IPS-20b (cell line): ENCODE results near the gene ASAH2.

Experiments used
- H3K27ac ChIP-seq: one replicate; pipeline ENCODE4 v1.5.1; 2013; ENCODE audit warnings: low read length
- H3K27me3 ChIP-seq: 2 replicates; pipeline ENCODE4 v1.6.1; 2013; ENCODE audit warnings: mild to moderate bottlenecking, low read length, inconsistent platforms; ENCODE audit not compliant: insufficient read depth
- H3K36me3 ChIP-seq: 2 replicates; pipeline ENCODE4 v1.6.1; 2013; ENCODE audit warnings: low read depth, mild to moderate bottlenecking, inconsistent platforms, low read length, moderate library complexity; ENCODE audit not compliant: insufficient read depth
- H3K4me1 ChIP-seq: 2 replicates; pipeline ENCODE4 v1.6.1; 2013; ENCODE audit warnings: mild to moderate bottlenecking, control low read depth, inconsistent platforms, low read length, moderate library complexity; ENCODE audit not compliant: insufficient read depth
- H3K4me3 ChIP-seq: 2 replicates; pipeline ENCODE4 v1.5.1; 2013; ENCODE audit warnings: mild to moderate bottlenecking, low read length, inconsistent platforms
- H3K9ac ChIP-seq: 2 replicates; pipeline ENCODE4 v1.6.1; 2013; ENCODE audit warnings: low read depth, mild to moderate bottlenecking, inconsistent platforms, low read length, moderate library complexity
- H3K9me3 ChIP-seq: 2 replicates; pipeline ENCODE4 v1.6.1; 2013; ENCODE audit warnings: mild to moderate bottlenecking, low read depth, low read length, inconsistent platforms; ENCODE audit not compliant: insufficient read depth

ASAH2 gene

GRCh38 chr10:50222199-50222598 is 29.1 kb downstream of the ASAH2 start:
- Histone ChIP-seq H3K9me3 (no peaks in the 10 kb centered on the region), H3K9ac (no peak overlapping the region), H3K4me1 (no peaks in the 10 kb centered on the region), H3K27ac (no peak overlapping the region), H3K27me3 (no peaks in the 10 kb centered on the region), H3K36me3 (no peaks in the 10 kb centered on the region), H3K4me3 (no peak overlapping the region)

- Histone ChIP-seq H3K4me1 (peaks cover 3% of the 10 kb centered on the region; the same call in 1 of the 2 replicates), H3K4me3 (no peak overlapping the region), H3K9me3 (no peaks in the 10 kb centered on the region), H3K27ac (no peak overlapping the region), H3K27me3 (no peaks in the 10 kb centered on the region), H3K9ac (no peak overlapping the region), H3K36me3 (no peaks in the 10 kb centered on the region)
Observed at GRCh38 chr10:50221470-50221869, 29.8 kb downstream of the ASAH2 start.

- no peaks in the 10 kb centered on the region for H3K9me3 ChIP-seq
- peaks cover 6% of the 10 kb centered on the region; the same call in 1 of the 2 replicates for H3K4me1 ChIP-seq
- H3K4me3 ChIP-seq: no peak overlapping the region
- H3K9ac ChIP-seq: no peak overlapping the region
- no peaks in the 10 kb centered on the region for H3K36me3 ChIP-seq
- no peak overlapping the region for H3K27ac ChIP-seq
- no peaks in the 10 kb centered on the region for H3K27me3 ChIP-seq
Observed at GRCh38 chr10:50219646-50220045, 31.7 kb downstream of the ASAH2 start.

- H3K27me3 ChIP-seq: no peaks in the 10 kb centered on the region
- H3K9me3 ChIP-seq: no peaks in the 10 kb centered on the region
- H3K4me3 ChIP-seq: no peak overlapping the region
- H3K27ac ChIP-seq: no peak overlapping the region
- peaks cover 6% of the 10 kb centered on the region; the same call in 1 of the 2 replicates for H3K4me1 ChIP-seq
- no peaks in the 10 kb centered on the region for H3K36me3 ChIP-seq
- no peak overlapping the region for H3K9ac ChIP-seq
Observed at GRCh38 chr10:50219200-50219599, 32.1 kb downstream of the ASAH2 start.

- no peaks in the 10 kb centered on the region for H3K27me3 ChIP-seq
- no peak overlapping the region for H3K27ac ChIP-seq
- H3K4me3 ChIP-seq: no peak overlapping the region
- no peaks in the 10 kb centered on the region for H3K9me3 ChIP-seq
- no peaks in the 10 kb centered on the region for H3K36me3 ChIP-seq
- peak overlapping the region; percentile 2; the same call in 1 of the 2 replicates for H3K9ac ChIP-seq
- H3K4me1 ChIP-seq: peaks cover 6% of the 10 kb centered on the region; the same call in 1 of the 2 replicates
Observed at GRCh38 chr10:50216894-50217293, 34.4 kb downstream of the ASAH2 start.

GRCh38 chr10:50216418-50216817 is 34.9 kb downstream of the ASAH2 start:
- no peaks in the 10 kb centered on the region for H3K9me3 ChIP-seq
- no peak overlapping the region for H3K27ac ChIP-seq
- peaks cover 6% of the 10 kb centered on the region; the same call in 1 of the 2 replicates for H3K4me1 ChIP-seq
- H3K9ac ChIP-seq: peak overlapping the region; percentile 2; the same call in 1 of the 2 replicates
- H3K4me3 ChIP-seq: no peak overlapping the region
- H3K36me3 ChIP-seq: no peaks in the 10 kb centered on the region
- no peaks in the 10 kb centered on the region for H3K27me3 ChIP-seq

- peaks cover 5% of the 10 kb centered on the region; the same call in 1 of the 2 replicates for H3K4me1 ChIP-seq
- H3K27ac ChIP-seq: no peak overlapping the region
- H3K4me3 ChIP-seq: no peak overlapping the region
- H3K9ac ChIP-seq: no peak overlapping the region
- H3K27me3 ChIP-seq: no peaks in the 10 kb centered on the region
- no peaks in the 10 kb centered on the region for H3K9me3 ChIP-seq
- H3K36me3 ChIP-seq: no peaks in the 10 kb centered on the region
Observed at GRCh38 chr10:50211670-50212069, 39.6 kb downstream of the ASAH2 start.

- H3K4me3 ChIP-seq: no peak overlapping the region
- no peak overlapping the region for H3K9ac ChIP-seq
- no peaks in the 10 kb centered on the region for H3K27me3 ChIP-seq
- H3K9me3 ChIP-seq: no peaks in the 10 kb centered on the region
- H3K36me3 ChIP-seq: no peaks in the 10 kb centered on the region
- H3K27ac ChIP-seq: no peak overlapping the region
- H3K4me1 ChIP-seq: no peaks in the 10 kb centered on the region
Observed at GRCh38 chr10:50210876-50211275, 40.4 kb downstream of the ASAH2 start.
